ENCODE data around the gene PPP2R2B.

DNA sequence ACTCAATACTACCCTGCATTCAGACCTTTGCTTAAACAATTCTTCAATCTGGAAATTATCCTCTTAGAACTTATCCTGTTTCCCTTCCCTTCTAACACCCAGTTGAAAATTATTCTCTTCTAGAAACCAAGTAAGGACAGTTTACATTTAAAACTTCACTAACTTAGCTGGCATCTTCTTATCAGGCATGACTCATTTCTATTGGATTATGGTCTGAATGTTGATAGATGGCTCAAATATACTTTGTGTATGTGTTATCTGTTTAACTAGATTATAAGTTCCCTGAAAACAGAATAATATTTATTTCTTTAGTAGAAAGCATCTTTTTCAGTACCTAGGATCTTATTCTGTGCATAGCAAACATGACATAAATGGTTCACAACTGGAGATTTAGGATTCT, 161.9 kb downstream of the PPP2R2B start:
- TF ChIP-seq POLR2AphosphoS5 (IDR thresholded peaks at IDR 0.05) (no peak), CTCF (IDR thresholded peaks at IDR 0.05) (no peak), POLR2A (IDR thresholded peaks at IDR 0.05) (no peak)

Data from transverse colon (tissue), 4 donors.